GM23338 (cell line): ENCODE results near the gene PASD1. TPM values are rescaled to one million over a fixed set of nuclear protein-coding genes. Genes with fewer than 3 reads are reported as not detected.

Source experiments
- ATAC-seq: fragments of 200-7000 bp; cut with Tn5 transposase; 3 replicates; pipeline ENCODE4 v1.9.1; 2020
- DNase-seq: peaks from one replicate; pipeline ENCODE4 v3.0.0-alpha.2; 2015; ENCODE audit warnings: low spot score
- H2AFZ ChIP-seq: fragments of 200-600 bp; sonication (generic); 2 replicates; pipeline ENCODE4 v1.8.0; 2016; ENCODE audit warnings: antibody characterized with exemption, mild to moderate bottlenecking, moderate library complexity
- H3F3A ChIP-seq: fragments of 200-600 bp; sonication (generic); replicated peaks from 2 replicates; pipeline ENCODE4 v1.8.0; 2017; ENCODE audit warnings: antibody characterized with exemption, mixed run types, low read depth
- H3K27ac ChIP-seq: fragments of 200-600 bp; sonication (generic); 2 replicates; pipeline ENCODE4 v1.6.1; 2016; ENCODE audit warnings: low read depth
- H3K27me3 ChIP-seq: fragments of 200-600 bp; sonication (generic); 2 replicates; pipeline ENCODE4 v1.8.0; 2016; ENCODE audit warnings: mild to moderate bottlenecking, mixed run types, moderate library complexity; ENCODE audit not compliant: insufficient read depth
- H3K36me3 ChIP-seq: fragments of 200-600 bp; sonication (generic); 2 replicates; pipeline ENCODE4 v1.8.0; 2016; ENCODE audit warnings: mild to moderate bottlenecking; ENCODE audit not compliant: insufficient read depth
- H3K4me1 ChIP-seq: fragments of 200-600 bp; sonication (generic); 2 replicates; pipeline ENCODE4 v1.8.0; 2016; ENCODE audit warnings: mild to moderate bottlenecking, moderate library complexity; ENCODE audit not compliant: insufficient read depth
- H3K4me2 ChIP-seq: fragments of 200-600 bp; sonication (generic); 2 replicates; pipeline ENCODE4 v1.7.1; 2017; ENCODE audit warnings: mixed run types
- H3K4me3 ChIP-seq: fragments of 200-600 bp; sonication (generic); 2 replicates; pipeline ENCODE4 v1.6.1; 2016; ENCODE audit warnings: mixed run types
- H3K79me2 ChIP-seq: fragments of 200-600 bp; sonication (generic); replicated peaks from 2 replicates; pipeline ENCODE4 v1.8.0; 2017; ENCODE audit warnings: mild to moderate bottlenecking; ENCODE audit not compliant: insufficient read depth
- H3K9me2 ChIP-seq: fragments of 200-600 bp; sonication (generic); 2 replicates; pipeline ENCODE4 v1.8.0; 2017; ENCODE audit not compliant: insufficient read depth
- H4K20me1 ChIP-seq: fragments of 200-600 bp; sonication (generic); replicated peaks from 2 replicates; pipeline ENCODE4 v1.8.0; 2017; ENCODE audit warnings: mild to moderate bottlenecking; ENCODE audit not compliant: insufficient read depth
- H3K27ac Mint-ChIP-seq: 2 replicates; pipeline ENCODE4 v1.8.0; 2020; ENCODE audit warnings: inconsistent platforms, mild to moderate bottlenecking, moderate library complexity, mixed read lengths
- H3K27me3 Mint-ChIP-seq: 3 replicates; pipeline ENCODE4 v1.8.0; 2022; ENCODE audit warnings: low read depth, mild to moderate bottlenecking, moderate library complexity, mixed read lengths, inconsistent platforms; ENCODE audit not compliant: insufficient read depth, poor library complexity
- H3K36me3 Mint-ChIP-seq: 3 replicates; pipeline ENCODE4 v1.8.0; 2021; ENCODE audit warnings: low read depth, mild to moderate bottlenecking, inconsistent platforms, moderate library complexity, mixed read lengths
- H3K4me1 Mint-ChIP-seq: 3 replicates; pipeline ENCODE4 v1.8.0; 2020; ENCODE audit warnings: mild to moderate bottlenecking, inconsistent platforms, mixed read lengths
- H3K4me3 Mint-ChIP-seq: 3 replicates; pipeline ENCODE4 v1.8.0; 2021; ENCODE audit warnings: moderate library complexity, mild to moderate bottlenecking, inconsistent platforms, mixed read lengths
- H3K9me3 Mint-ChIP-seq: 3 replicates; pipeline ENCODE4 v1.8.0; 2020; ENCODE audit warnings: moderate library complexity, mild to moderate bottlenecking, inconsistent platforms, mixed read lengths
- CREB1 ChIP-seq: fragments of 250-450 bp; sonication (Bioruptor Pico); IDR thresholded peaks from 2 replicates; pipeline ENCODE4 v1.5.0; 2020; ENCODE audit warnings: low read depth, mild to moderate bottlenecking, moderate library complexity
- CTCF ChIP-seq, 2 experiments: fragments of 200-600 bp in 1 of 2; sonication (generic) in 1 of 2; conservative IDR thresholded peaks; 2 replicates each; pipeline versions ENCODE4 v1.5.1 to v1.6.1; 2016 to 2017; ENCODE audit warnings: antibody characterized with exemption in 2 of 2, low read depth in 2 of 2, mild to moderate bottlenecking in 2 of 2, moderate library complexity in 1 of 2
- ETS1 ChIP-seq: IDR thresholded peaks from 2 replicates; pipeline ENCODE4 v1.6.1; 2016; ENCODE audit warnings: antibody characterized with exemption
- EZH2 ChIP-seq: fragments of 200-600 bp; sonication (generic); IDR thresholded peaks from one replicate; pipeline ENCODE4 v1.8.0; 2017; ENCODE audit warnings: antibody characterized with exemption, mild to moderate bottlenecking, low read depth; ENCODE audit not compliant: unreplicated experiment
- EZH2phosphoT487 ChIP-seq: fragments of 200-600 bp; sonication (generic); IDR thresholded peaks from one replicate; pipeline ENCODE4 v1.8.1; 2018; ENCODE audit warnings: antibody characterized with exemption; ENCODE audit not compliant: unreplicated experiment
- JUNB ChIP-seq: IDR thresholded peaks from one replicate; pipeline ENCODE4 v1.6.1; 2016; ENCODE audit warnings: antibody characterized with exemption; ENCODE audit not compliant: unreplicated experiment
- NANOG ChIP-seq: IDR thresholded peaks from 2 replicates; pipeline ENCODE4 v1.6.1; 2016; ENCODE audit warnings: antibody characterized with exemption, borderline replicate concordance
- POLR2AphosphoS5 ChIP-seq: IDR thresholded peaks from 2 replicates; pipeline ENCODE4 v1.6.1; 2016; ENCODE audit warnings: antibody characterized with exemption, low read depth
- REST ChIP-seq: IDR thresholded peaks from one replicate; pipeline ENCODE4 v1.6.1; 2018; ENCODE audit warnings: antibody characterized with exemption; ENCODE audit not compliant: unreplicated experiment
- STAT1 ChIP-seq: IDR thresholded peaks from one replicate; pipeline ENCODE4 v1.6.1; 2016; ENCODE audit warnings: antibody characterized with exemption; ENCODE audit not compliant: unreplicated experiment
- ZNF114 ChIP-seq: fragments of 250-450 bp; sonication (Bioruptor Pico); IDR thresholded peaks from 2 replicates; pipeline ENCODE4 v1.5.0; 2020; ENCODE audit warnings: mild to moderate bottlenecking, moderate library complexity
- ZNF331 ChIP-seq: fragments of 250-450 bp; sonication (Bioruptor Pico); IDR thresholded peaks from 2 replicates; pipeline ENCODE4 v1.5.0; 2020; ENCODE audit warnings: low read depth, mild to moderate bottlenecking, moderate library complexity
- ZNF462 ChIP-seq: fragments of 250-450 bp; sonication (Bioruptor Pico); IDR thresholded peaks from 2 replicates; pipeline ENCODE4 v1.5.0; 2020; ENCODE audit warnings: mild to moderate bottlenecking, moderate library complexity
- polyA plus RNA-seq: library from polyadenylated mRNA; unstranded; fragments of >200 nt; fragmentation: Nextera tagmentation; extraction: Ambion mirVana; gene quantifications from 2 replicates; pipeline ENCODE4 v1.2.1, GENCODE V29; 2016
- total RNA-seq: library from RNA; depleted of rRNA; stranded (reverse); fragments of >200 nt; shearing (Covaris generic); gene quantifications from 2 replicates; pipeline ENCODE4 v1.2.3, GENCODE V29; 2014

The PASD1 gene
- total and polyA plus RNA-seq, 2 experiments from 2014 or later = 0.24 TPM; not detected in 1

- DNase-seq = no peak
- Mint-ChIP-seq H3K9me3 (no peaks in the 10 kb centered on the region), H3K4me3 (no peak overlapping the region), H3K36me3 (no peaks in the 10 kb centered on the region), H3K4me1 (peaks cover 7% of the 10 kb centered on the region), H3K27me3 (peaks cover 10% of the 10 kb centered on the region), H3K27ac (no peak overlapping the region)
- peaks cover 4% of the 10 kb centered on the region; the same call in 1 of the 2 replicates for H3K27me3 ChIP-seq
- H4K20me1 ChIP-seq = no peaks in the 10 kb centered on the region
- no peaks in the 10 kb centered on the region for H3K79me2 ChIP-seq
- H3K4me3 ChIP-seq = no peak overlapping the region
- no peak overlapping the region for H3K27ac ChIP-seq
- H2AFZ ChIP-seq = no peak overlapping the region
- no peaks in the 10 kb centered on the region for H3K36me3 ChIP-seq
- H3K4me1 ChIP-seq = peaks cover 5% of the 10 kb centered on the region; the same call in 1 of the 2 replicates
- no peak overlapping the region for H3K4me2 ChIP-seq
- no peak for TF ChIP-seq JUNB
- TF ChIP-seq EZH2 = no peak
- TF ChIP-seq POLR2AphosphoS5 = no peak
- no peak for TF ChIP-seq CTCF (conservative IDR thresholded peaks at IDR 0.05; ENCODE audit: low read depth in 2 of 2)
- TF ChIP-seq REST = no peak
- TF ChIP-seq EZH2phosphoT487 = no peak
- TF ChIP-seq ZNF331 (CRISPR knock-in tag) = no peak
- TF ChIP-seq STAT1 = no peak
- TF ChIP-seq CREB1 (CRISPR knock-in tag) = no peak
- TF ChIP-seq ZNF462 (CRISPR knock-in tag) = no peak
- no peak for TF ChIP-seq ETS1
- no peak for TF ChIP-seq NANOG
- TF ChIP-seq ZNF114 (CRISPR knock-in tag) = no peak
- no peak for ATAC-seq
- no peaks in the 10 kb centered on the region for H3K9me2 ChIP-seq
- no peaks in the 10 kb centered on the region for H3F3A ChIP-seq
Observed at GRCh38 chrX:151698485-151698884, 135.0 kb downstream of the PASD1 start.
